Suprapubic skin (tissue), 4 donors: ENCODE results near the gene NKPD1. TPM values are rescaled to one million over a fixed set of nuclear protein-coding genes. Genes with fewer than 3 reads are reported as not detected.

Source experiments
- DNase-seq, 2 donors: peaks; one replicate each; pipeline ENCODE4 v3.0.0-alpha.2; 2019; ENCODE audit warnings: low spot score in 2 of 2
- H3K27ac ChIP-seq: fragments of 200-600 bp; sonication (generic); one replicate; pipeline ENCODE4 v1.5.1; 2019
- H3K27me3 ChIP-seq: fragments of 200-600 bp; sonication (generic); one replicate; pipeline ENCODE4 v1.5.1; 2019
- H3K36me3 ChIP-seq: fragments of 200-600 bp; sonication (generic); one replicate; pipeline ENCODE4 v1.5.1; 2019
- H3K4me1 ChIP-seq: fragments of 200-600 bp; sonication (generic); one replicate; pipeline ENCODE4 v1.5.1; 2019
- H3K4me3 ChIP-seq: fragments of 200-600 bp; sonication (generic); one replicate; pipeline ENCODE4 v1.5.1; 2019; ENCODE audit warnings: mild to moderate bottlenecking
- H3K9me3 ChIP-seq: fragments of 200-600 bp; sonication (generic); one replicate; pipeline ENCODE4 v1.5.1; 2019
- CTCF ChIP-seq, 2 donors: fragments of 200-600 bp in 1 of 2; fragments of 450-650 bp in 1 of 2; sonication (generic) in 1 of 2; IDR thresholded peaks; one replicate each; pipeline ENCODE4 v1.5.1; 2016 to 2019; ENCODE audit warnings: antibody characterized with exemption in 2 of 2, mild to moderate bottlenecking in 1 of 2, moderate library complexity in 1 of 2
- EP300 ChIP-seq: sonication (generic); formaldehyde crosslinking; IDR thresholded peaks from one replicate; pipeline ENCODE4 v1.6.1; 2017; ENCODE audit warnings: antibody characterized with exemption
- POLR2A ChIP-seq, 2 donors: fragments of 450-650 bp; IDR thresholded peaks; one replicate each; pipeline ENCODE4 v1.6.1; 2017; ENCODE audit warnings: antibody characterized with exemption in 2 of 2, mild to moderate bottlenecking in 2 of 2, moderate library complexity in 2 of 2
- POLR2AphosphoS5 ChIP-seq, 3 donors: sonication (generic); formaldehyde crosslinking; IDR thresholded peaks; one replicate each; pipeline ENCODE4 v1.6.1; 2017; ENCODE audit warnings: antibody characterized with exemption in 3 of 3
- WGBS: methylation state at CpG from one replicate; pipeline ENCODE4 v1.1.5; 2018; 5-methylcytosine and 5-hydroxymethylcytosine counted together
- total RNA-seq, 4 donors: library from RNA; depleted of rRNA; stranded (reverse); fragments of >200 nt; gene quantifications; one replicate each; pipeline ENCODE4 v1.1.0, GENCODE V29; 2016

The NKPD1 gene
- total RNA-seq, 4 donors from 2014 or later: 22.4 to 60.4 (median 51.1) TPM

- no peaks in the 10 kb centered on the region for H3K9me3 ChIP-seq
- H3K27me3 ChIP-seq: peaks cover 4% of the 10 kb centered on the region
- DNase-seq: no peak
- peaks cover 69% of the 10 kb centered on the region for H3K4me1 ChIP-seq
- no peak overlapping the region for H3K4me3 ChIP-seq
- 66% methylated on average over 14 of the region's 15 CpGs for whole genome bisulfite sequencing
- H3K27ac ChIP-seq: peak overlapping the region; percentile 42
- TF ChIP-seq POLR2AphosphoS5 (IDR thresholded peaks at IDR 0.05): no peak
- no peak for TF ChIP-seq EP300
- TF ChIP-seq CTCF (IDR thresholded peaks at IDR 0.05): no peak
- TF ChIP-seq POLR2A (IDR thresholded peaks at IDR 0.05): no peak
- no peaks in the 10 kb centered on the region for H3K36me3 ChIP-seq
Observed at GRCh38 chr19:45163751-45164460, 3.1 kb upstream of the NKPD1 start.

DNA sequence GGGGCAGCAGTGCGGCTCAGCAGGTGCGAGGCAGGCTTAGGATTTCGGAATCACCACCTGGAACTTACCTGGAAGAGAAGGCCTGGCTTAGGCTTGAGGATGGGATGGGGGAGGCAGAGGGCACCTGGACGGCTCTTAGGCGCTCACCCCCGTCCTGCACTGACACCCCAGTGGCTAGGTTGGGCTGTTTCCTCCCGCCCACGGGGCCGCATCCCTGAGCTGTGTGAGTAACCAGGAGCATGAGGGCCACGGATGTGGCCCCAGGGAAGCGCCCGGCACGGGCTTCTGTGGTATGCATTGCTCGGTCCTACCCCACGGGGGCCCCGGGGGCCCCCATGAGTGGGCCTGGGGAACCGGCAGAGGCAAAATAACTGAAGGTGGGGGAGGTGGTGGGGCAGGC lies 2.4 kb upstream of the NKPD1 start:
- Histone ChIP-seq H3K27ac (peak overlapping the region; percentile 73), H3K9me3 (no peaks in the 10 kb centered on the region), H3K36me3 (no peaks in the 10 kb centered on the region), H3K4me3 (no peak overlapping the region), H3K4me1 (peaks cover 69% of the 10 kb centered on the region), H3K27me3 (peaks cover 4% of the 10 kb centered on the region)
- no peak for TF ChIP-seq CTCF (IDR thresholded peaks at IDR 0.05)
- TF ChIP-seq POLR2AphosphoS5 (IDR thresholded peaks at IDR 0.05): no peak
- no peak for TF ChIP-seq EP300
- no peak for TF ChIP-seq POLR2A (IDR thresholded peaks at IDR 0.05)
- DNase-seq: no peak
- 65% methylated on average over 7 of the region's 17 CpGs for WGBS

GRCh38 chr19:45162608-45163143 lies 1.9 kb upstream of the NKPD1 start:
- H3K27ac ChIP-seq: peak overlapping the region; percentile 73
- H3K27me3 ChIP-seq: peaks cover 4% of the 10 kb centered on the region

DNA sequence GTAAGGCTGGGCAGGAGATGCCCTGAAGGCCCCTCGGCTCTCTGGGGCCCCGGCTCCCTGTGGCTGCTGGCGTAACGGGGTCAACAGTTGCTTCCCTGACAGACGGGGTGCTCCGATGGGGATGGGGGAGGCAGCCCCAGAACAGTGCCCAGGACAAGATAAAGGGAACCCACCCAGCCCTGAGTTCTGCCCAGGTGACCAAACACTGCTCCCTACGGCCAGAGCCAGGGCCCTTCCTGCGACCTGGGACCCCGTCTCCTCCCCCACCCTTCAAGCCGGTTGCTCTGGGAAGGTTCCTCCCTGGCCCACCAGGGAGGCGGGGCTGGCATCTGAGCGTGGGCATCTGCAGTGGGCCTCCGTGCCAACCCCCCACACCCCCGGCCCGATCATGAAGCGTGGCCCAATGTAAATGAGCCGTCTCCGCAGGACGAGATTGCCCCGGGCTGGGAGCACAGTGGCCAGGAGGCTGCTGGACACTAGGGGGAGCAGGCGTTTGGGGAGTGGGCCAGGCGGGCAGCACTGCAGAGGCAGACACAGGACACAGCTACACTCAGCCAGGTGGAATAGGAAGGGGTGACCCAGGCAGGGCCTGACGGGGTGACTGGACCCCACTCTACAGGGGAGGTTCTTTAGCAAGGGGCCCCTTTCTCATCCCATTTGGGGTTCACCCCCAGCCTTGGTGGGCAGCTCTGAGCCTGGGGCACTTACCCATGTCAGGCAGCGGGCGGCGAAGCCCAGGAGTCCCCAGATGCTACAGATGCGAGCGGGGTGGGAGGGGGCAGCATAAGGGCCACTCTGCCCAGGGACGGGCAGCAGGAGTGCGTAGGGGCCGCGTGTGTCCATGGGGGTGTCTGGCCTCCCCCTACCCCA lies 1.2 kb upstream of the NKPD1 start:
- TF ChIP-seq EP300 (no peak), POLR2AphosphoS5 (IDR thresholded peaks at IDR 0.05) (no peak), CTCF (IDR thresholded peaks at IDR 0.05) (no peak), POLR2A (IDR thresholded peaks at IDR 0.05) (no peak)
- Histone ChIP-seq H3K9me3 (no peaks in the 10 kb centered on the region), H3K27ac (peak overlapping the region; percentile 73), H3K27me3 (peaks cover 4% of the 10 kb centered on the region), H3K4me1 (peaks cover 76% of the 10 kb centered on the region), H3K4me3 (peak overlapping the region; percentile 38), H3K36me3 (no peaks in the 10 kb centered on the region)
- WGBS: 40% methylated on average over 9 of the region's 32 CpGs
- DNase-seq: no peak

More at GRCh38 chr19:45162608-45163143, 1.9 kb upstream of the NKPD1 start:
- Histone ChIP-seq H3K4me1 (peaks cover 74% of the 10 kb centered on the region), H3K9me3 (no peaks in the 10 kb centered on the region), H3K36me3 (no peaks in the 10 kb centered on the region), H3K4me3 (peak overlapping the region; percentile 38)
- DNase-seq: peak in 1 of 2 donors; percentile 80
- 57% methylated on average over 5 of the region's 18 CpGs for WGBS
- TF ChIP-seq CTCF (IDR thresholded peaks at IDR 0.05): no peak
- TF ChIP-seq POLR2AphosphoS5 (IDR thresholded peaks at IDR 0.05): peak in 1 of 3 donors; percentile 62

DNA sequence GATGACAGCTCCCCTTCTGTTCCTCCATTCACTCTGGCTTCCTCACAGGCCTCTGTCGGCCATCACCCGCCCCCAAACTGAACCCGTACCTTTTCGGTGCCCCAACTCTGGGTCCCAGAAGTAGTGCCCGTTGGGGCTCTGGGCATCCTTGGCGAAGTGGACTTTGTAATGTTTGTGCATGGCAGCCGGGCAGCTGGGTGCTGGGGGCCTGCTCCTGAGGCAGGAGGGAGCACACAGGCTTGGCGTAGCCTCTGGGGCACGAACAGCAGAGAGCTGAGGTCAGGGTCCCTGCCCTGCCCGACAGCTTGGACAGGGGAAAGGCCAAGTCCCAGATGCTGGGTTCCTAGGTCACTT lies 834 bp downstream of the NKPD1 start:
- no peak for TF ChIP-seq POLR2AphosphoS5 (IDR thresholded peaks at IDR 0.05)
- no peak for TF ChIP-seq CTCF (IDR thresholded peaks at IDR 0.05)
- TF ChIP-seq POLR2A (IDR thresholded peaks at IDR 0.05): no peak
- TF ChIP-seq EP300: no peak
- no peak overlapping the region for H3K27ac ChIP-seq
- no peaks in the 10 kb centered on the region for H3K36me3 ChIP-seq
- H3K27me3 ChIP-seq: peaks cover 4% of the 10 kb centered on the region
- no peak for DNase-seq
- peaks cover 77% of the 10 kb centered on the region for H3K4me1 ChIP-seq
- WGBS: 75% methylated on average over 9 of the region's 10 CpGs
- no peak overlapping the region for H3K4me3 ChIP-seq
- H3K9me3 ChIP-seq: no peaks in the 10 kb centered on the region
